ENCODE results near the gene PRDX3.
A peak's percentile ranks its signal among the peaks of the same experiment; 100 is the strongest.

- TF ChIP-seq POLR2A (IDR thresholded peaks at IDR 0.05) = no peak
- TF ChIP-seq EP300 (IDR thresholded peaks at IDR 0.05) = no peak
- peak in 1 of 3 donors; percentile 13 for TF ChIP-seq POLR2AphosphoS5 (IDR thresholded peaks at IDR 0.05)
- no peak for TF ChIP-seq CTCF (IDR thresholded peaks at IDR 0.05)
Observed at GRCh38 chr10:119135513-119135881, 43.1 kb downstream of the PRDX3 start.

Measured in suprapubic skin (tissue), 4 donors.